Measurements from ENCODE around the gene G3BP1.

DNA sequence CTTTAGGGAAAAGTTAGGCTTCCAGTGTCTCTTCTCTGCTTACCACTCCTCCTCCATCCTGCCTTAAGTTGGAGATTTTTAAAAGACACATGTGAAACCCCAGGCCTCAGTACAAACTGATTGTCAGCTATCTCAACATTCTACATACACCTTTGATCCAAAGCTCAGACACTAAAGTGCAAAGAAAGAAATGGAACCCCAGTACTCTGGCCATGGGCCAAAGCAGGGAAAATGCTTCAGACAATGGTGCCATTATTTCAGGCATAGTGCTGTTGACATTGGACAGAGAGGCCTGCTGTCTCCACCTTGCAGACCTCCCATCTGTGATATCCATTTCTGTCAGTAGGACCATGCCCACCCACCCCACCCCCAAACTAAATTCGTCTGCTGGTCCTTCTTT lies 49.1 kb downstream of the G3BP1 start:
- TF ChIP-seq, protein P1, sequence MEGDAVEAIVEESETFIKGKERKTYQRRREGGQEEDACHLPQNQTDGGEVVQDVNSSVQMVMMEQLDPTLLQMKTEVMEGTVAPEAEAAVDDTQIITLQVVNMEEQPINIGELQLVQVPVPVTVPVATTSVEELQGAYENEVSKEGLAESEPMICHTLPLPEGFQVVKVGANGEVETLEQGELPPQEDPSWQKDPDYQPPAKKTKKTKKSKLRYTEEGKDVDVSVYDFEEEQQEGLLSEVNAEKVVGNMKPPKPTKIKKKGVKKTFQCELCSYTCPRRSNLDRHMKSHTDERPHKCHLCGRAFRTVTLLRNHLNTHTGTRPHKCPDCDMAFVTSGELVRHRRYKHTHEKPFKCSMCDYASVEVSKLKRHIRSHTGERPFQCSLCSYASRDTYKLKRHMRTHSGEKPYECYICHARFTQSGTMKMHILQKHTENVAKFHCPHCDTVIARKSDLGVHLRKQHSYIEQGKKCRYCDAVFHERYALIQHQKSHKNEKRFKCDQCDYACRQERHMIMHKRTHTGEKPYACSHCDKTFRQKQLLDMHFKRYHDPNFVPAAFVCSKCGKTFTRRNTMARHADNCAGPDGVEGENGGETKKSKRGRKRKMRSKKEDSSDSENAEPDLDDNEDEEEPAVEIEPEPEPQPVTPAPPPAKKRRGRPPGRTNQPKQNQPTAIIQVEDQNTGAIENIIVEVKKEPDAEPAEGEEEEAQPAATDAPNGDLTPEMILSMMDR (IDR thresholded peaks at IDR 0.05; ENCODE audit: low read depth, low read length, poor library complexity, severe bottlenecking), result no peak
- TF ChIP-seq EZH2phosphoT487 (IDR thresholded peaks at IDR 0.05; ENCODE audit: borderline replicate concordance, low read length), result no peak

Measured in DOHH2 (cell line).